Fibroblast of the aortic adventitia (primary cell): ENCODE results near the gene KDM1A. TPM values are rescaled to one million over a fixed set of nuclear protein-coding genes. Genes with fewer than 3 reads are reported as not detected.

Experiments
- DNase-seq: peaks from one replicate; pipeline ENCODE4 v3.0.0-alpha.2; 2010; ENCODE audit warnings: low read depth
- H3K4me3 ChIP-seq: 2 replicates; pipeline ENCODE4 v1.5.1; 2011; ENCODE audit warnings: low read depth, mild to moderate bottlenecking, control low read depth, low read length, moderate library complexity
- CTCF ChIP-seq: IDR thresholded peaks from 2 replicates; pipeline ENCODE4 v1.5.1; 2011; ENCODE audit warnings: mild to moderate bottlenecking, low read length, control low read depth, inconsistent platforms; ENCODE audit not compliant: insufficient read depth
- total RNA-seq: library from RNA; depleted of rRNA; stranded (reverse); fragments of >200 nt; gene quantifications from 2 replicates; pipeline ENCODE4 v1.2.3, GENCODE V29; 2012; ENCODE audit warnings: low replicate concordance

Gene KDM1A
- total RNA-seq, 1 donor: 60.3 TPM

GRCh38 chr1:23074012-23074411, 54.7 kb downstream of the KDM1A start:
- no peak overlapping the region for H3K4me3 ChIP-seq
- no peak for DNase-seq
- no peak for TF ChIP-seq CTCF

DNA sequence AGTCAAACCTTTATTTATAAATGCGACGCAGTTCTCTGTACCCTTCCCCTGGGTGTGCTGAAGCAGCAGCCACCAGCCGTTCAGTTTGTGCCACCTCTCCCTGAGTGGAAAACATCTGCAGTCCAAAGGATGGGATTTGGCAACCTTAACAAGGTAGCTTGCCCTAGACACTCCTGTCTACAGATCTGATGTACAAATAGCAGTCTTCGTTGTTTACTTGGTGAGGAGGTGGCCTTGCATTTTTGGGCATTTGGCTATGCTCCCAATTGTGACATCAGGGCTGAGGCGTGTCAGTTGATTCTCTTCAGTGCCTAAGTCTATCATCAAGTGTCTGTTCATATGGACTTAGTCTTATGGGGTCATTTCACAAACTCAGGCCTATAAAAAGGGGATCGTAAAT, 59.8 kb downstream of the KDM1A start:
- DNase-seq: no peak
- TF ChIP-seq CTCF: no peak

GRCh38 chr1:23080885-23081284, 61.6 kb downstream of the KDM1A start:
- no peak for DNase-seq
- no peak for TF ChIP-seq CTCF
- H3K4me3 ChIP-seq: no peak overlapping the region

More for the DNA sequence above, 59.8 kb downstream of the KDM1A start:
- H3K4me3 ChIP-seq: no peak overlapping the region

DNA sequence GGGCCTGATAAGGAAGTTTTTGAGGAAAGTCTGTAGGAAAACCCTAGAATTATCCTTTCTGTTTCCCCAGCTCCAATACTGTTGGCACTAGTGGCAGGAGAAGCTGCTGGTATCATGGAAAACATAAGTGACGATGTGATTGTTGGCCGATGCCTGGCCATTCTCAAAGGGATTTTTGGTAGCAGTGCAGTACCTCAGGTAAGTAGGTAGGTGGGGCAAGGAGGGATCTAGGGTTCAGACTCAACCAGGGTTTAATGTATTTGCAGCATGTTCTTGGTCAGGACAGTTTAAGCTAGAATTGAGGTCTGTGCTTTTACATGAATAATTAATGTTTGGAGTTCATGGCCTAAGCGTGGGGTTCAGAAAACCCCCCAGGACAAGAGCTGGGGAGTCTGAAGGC, 62.1 kb downstream of the KDM1A start:
- no peak overlapping the region for H3K4me3 ChIP-seq
- peak; percentile 32 for TF ChIP-seq CTCF
- no peak for DNase-seq

DNA sequence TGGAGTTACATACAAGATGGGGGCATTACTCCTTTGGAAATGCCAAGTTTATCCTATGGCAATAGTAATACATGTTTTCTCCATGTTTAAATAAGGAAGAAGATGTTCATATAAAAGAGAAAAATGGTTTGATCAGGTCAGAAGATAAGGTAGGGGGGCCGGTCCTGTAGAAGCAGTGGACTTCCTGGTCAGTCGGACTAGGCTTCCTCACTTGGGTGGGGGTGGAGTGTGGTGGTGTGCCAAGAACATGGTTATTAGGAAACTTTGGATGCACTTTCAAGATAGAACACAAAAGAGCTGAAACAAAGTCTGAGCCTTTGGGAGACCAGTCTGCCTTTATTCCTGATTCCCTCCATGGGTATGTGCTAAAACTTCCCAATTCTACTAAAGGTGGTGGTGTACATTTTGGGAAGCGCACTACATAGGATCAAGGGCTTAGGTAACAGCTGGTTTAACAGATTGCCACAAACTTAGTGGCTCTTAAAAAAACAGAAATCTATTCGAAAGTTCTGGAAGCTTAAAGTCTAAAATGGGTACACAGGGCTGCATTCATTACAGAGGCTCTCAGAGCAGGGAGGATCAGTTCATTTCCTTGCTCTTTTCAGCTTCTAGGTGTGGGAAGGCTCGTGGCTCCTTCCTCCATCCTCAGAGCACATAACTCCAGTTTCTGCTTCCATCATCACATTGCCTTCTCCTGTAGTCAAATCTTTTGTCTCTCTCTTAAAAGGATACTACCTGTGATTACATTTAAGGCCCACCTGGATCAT, 64.6 kb downstream of the KDM1A start:
- peak; percentile 41 for DNase-seq
- no peak overlapping the region for H3K4me3 ChIP-seq
- TF ChIP-seq CTCF: no peak

GRCh38 chr1:23084880-23085279, 65.6 kb downstream of the KDM1A start:
- H3K4me3 ChIP-seq: no peak overlapping the region
- TF ChIP-seq CTCF: no peak
- DNase-seq: no peak

GRCh38 chr1:23085696-23086095, 66.4 kb downstream of the KDM1A start:
- no peak for TF ChIP-seq CTCF
- DNase-seq: no peak
- H3K4me3 ChIP-seq: no peak overlapping the region
